ENCODE measurements around the gene SPATA31D3. TPM values are rescaled to one million over a fixed set of nuclear protein-coding genes. Genes with fewer than 3 reads are reported as not detected.

SPATA31D3 gene
- total and polyA plus RNA-seq, 2 of the 8 experiments (the other 6 are each of a cell fraction or from before 2014, with no cell fraction given) = not detected

GRCh38 chr9:81984928-81985327, 41.6 kb downstream of the SPATA31D3 start:
- H4K91ac ChIP-seq (replicated peaks; ENCODE audit: insufficient read length, low read length) = no peak overlapping the region
- H4K8ac ChIP-seq (ENCODE audit: extremely low read depth, insufficient read depth, low read length) = no peak overlapping the region
- H3K23me2 ChIP-seq (ENCODE audit: low read depth, low read length) = no peaks in the 10 kb centered on the region
- H2AK5ac ChIP-seq (ENCODE audit: low read depth, low read length) = no peak overlapping the region
- WGBS, 2 experiments (ENCODE audit: extremely low coverage in 1 of 2, insufficient coverage in 1 of 2, insufficient read length in 1 of 2, insufficient replicate concordance in 2 of 2, low coverage in 1 of 2, low lambda C conversion rate in 2 of 2, missing lambda C conversion rate in 1 of 2) = 85% methylated on average over 6 of the region's 6 CpGs; no CpG with 5 or more reads in 1 of the 2 experiments
- H3K18ac ChIP-seq (ENCODE audit: extremely low read depth, low read length) = no peak overlapping the region
- H3K79me2 ChIP-seq (ENCODE audit: control insufficient read depth in 1 of 2, insufficient read depth in 2 of 2, low read length in 2 of 2) = no peaks in the 10 kb centered on the region
- H2AFZ ChIP-seq (ENCODE audit: low read length) = no peak overlapping the region
- H3K56ac ChIP-seq (replicated peaks; ENCODE audit: insufficient read length, low read depth, low read length) = no peak overlapping the region
- H2BK12ac ChIP-seq (ENCODE audit: low read depth, low read length) = no peak overlapping the region
- H3K14ac ChIP-seq (ENCODE audit: insufficient read length) = no peak overlapping the region
- no peak for TF ChIP-seq USF2 (IDR thresholded peaks at IDR 0.05; ENCODE audit: low read length)
- TF ChIP-seq BCL11A (IDR thresholded peaks at IDR 0.05; ENCODE audit: low read depth in 2 of 2, low read length in 2 of 2) = no peak
- TF ChIP-seq CHD1 (IDR thresholded peaks at IDR 0.05; ENCODE audit: low read depth, low read length) = no peak
- no peak for TF ChIP-seq SIN3A (conservative IDR thresholded peaks at IDR 0.05 in 1 of 2, IDR thresholded peaks at IDR 0.05 in 1 of 2; ENCODE audit: low read depth in 1 of 2, low read length in 2 of 2)
- no peak for TF ChIP-seq JUND (IDR thresholded peaks at IDR 0.05; ENCODE audit: low read length)
- no peak for TF ChIP-seq RAD21 (IDR thresholded peaks at IDR 0.05 in 1 of 2, conservative IDR thresholded peaks at IDR 0.05 in 1 of 2; ENCODE audit: low read depth in 2 of 2, low read length in 2 of 2)
- TF ChIP-seq CTBP2 (IDR thresholded peaks at IDR 0.05; ENCODE audit: borderline replicate concordance, insufficient read depth, insufficient read length, low read length) = no peak
- TF ChIP-seq CREB1 (IDR thresholded peaks at IDR 0.05) = no peak
- TF ChIP-seq ATF2 (IDR thresholded peaks at IDR 0.05; ENCODE audit: low read length) = no peak
- TF ChIP-seq CBX8 (IDR thresholded peaks at IDR 0.05; ENCODE audit: borderline replicate concordance, low read depth, low read length) = no peak
- TF ChIP-seq SIRT6 (IDR thresholded peaks at IDR 0.05; ENCODE audit: low read length) = no peak
- TF ChIP-seq SIX5 (IDR thresholded peaks at IDR 0.05; ENCODE audit: low read depth, low read length) = no peak
- H4K20me1 ChIP-seq (replicated peaks in 1 of 2; ENCODE audit: control insufficient read depth in 1 of 2, insufficient read depth in 2 of 2, low read length in 2 of 2) = no peaks in the 10 kb centered on the region
- H3K9ac ChIP-seq (replicated peaks in 1 of 4; ENCODE audit: extremely low read depth in 1 of 4, low read depth in 3 of 4, low read length in 3 of 4) = no peak overlapping the region
- H3K4me3 ChIP-seq (ENCODE audit: extremely low read depth in 1 of 4, insufficient read depth in 2 of 4, low read depth in 3 of 4, low read length in 4 of 4) = no peak overlapping the region
- FAIRE-seq = no peak
- ChIA-PET POLR2A (ENCODE audit: partially characterized antibody) (no interaction called here), CTCF (ENCODE audit: partially characterized antibody) (no interaction called here)
- H3K4me1 ChIP-seq (replicated peaks in 1 of 4; ENCODE audit: control insufficient read depth in 3 of 4, insufficient read depth in 4 of 4, low read length in 3 of 4) = no peaks in the 10 kb centered on the region
- no peaks in the 10 kb centered on the region for H3K36me3 ChIP-seq (ENCODE audit: control insufficient read depth in 2 of 4, insufficient read depth in 4 of 4, low read length in 3 of 4)
- no peak overlapping the region for H3K4ac ChIP-seq (replicated peaks; ENCODE audit: insufficient read length, low read depth, low read length)
- H2BK20ac ChIP-seq (ENCODE audit: low read length) = no peak overlapping the region
- no peak overlapping the region for H4K5ac ChIP-seq (ENCODE audit: insufficient read length, low read depth, low read length)
- H3K23ac ChIP-seq (ENCODE audit: insufficient read length) = no peak overlapping the region
- DNase-seq (ENCODE audit: low read depth in 1 of 2, low spot score in 2 of 2) = no peak
- H3K27me3 ChIP-seq (replicated peaks in 1 of 4; ENCODE audit: control insufficient read depth in 3 of 4, extremely low read depth in 1 of 4, insufficient read depth in 3 of 4, low read length in 3 of 4) = no peaks in the 10 kb centered on the region
- H3K4me2 ChIP-seq (ENCODE audit: insufficient read depth in 1 of 2, low read depth in 2 of 2, low read length in 2 of 2) = no peak overlapping the region
- no peak overlapping the region for H2BK15ac ChIP-seq (ENCODE audit: low read length)
- no peak overlapping the region for H2BK5ac ChIP-seq (ENCODE audit: low read depth, low read length)
- H2BK120ac ChIP-seq (replicated peaks; ENCODE audit: low read depth, low read length) = no peak overlapping the region
- H3K79me1 ChIP-seq (ENCODE audit: low read depth, low read length) = no peaks in the 10 kb centered on the region
- H3K27ac ChIP-seq (ENCODE audit: low read depth, low read length) = no peak overlapping the region
- H3K9me3 ChIP-seq (ENCODE audit: insufficient read depth in 2 of 2, low read depth in 1 of 2, low read length in 1 of 2) = no peaks in the 10 kb centered on the region

Data from H1 (cell line).